A673 (cell line): Measurements from ENCODE around the gene CCL13. TPM values are rescaled to one million over a fixed set of nuclear protein-coding genes. Genes with fewer than 3 reads are reported as not detected.

Experiments used
- BruUV-seq: library from RNA; stranded (reverse); fragments of 400-500 nt; replicated peaks from 2 replicates; lab custom pipeline; 2021; lab: Mats Ljungman, UMichigan
- CTCF ChIA-PET: fragments of 300-600 bp; sonication (Branson Sonifier 250); formaldehyde crosslinking; loops from one replicate; lab custom pipeline; 2022; ENCODE audit warnings: antibody characterized with exemption; lab: Charles Lee
- POLR2A ChIA-PET: fragments of 300-600 bp; sonication (Branson Sonifier 250); formaldehyde crosslinking; loops from one replicate; lab custom pipeline; 2022; ENCODE audit warnings: antibody characterized with exemption; ENCODE audit not compliant: low non-redundant PET; lab: Charles Lee
- DNase-seq: peaks from one replicate; pipeline ENCODE4 v3.0.0-alpha.2; 2015; ENCODE audit warnings: low spot score
- H3K27ac ChIP-seq: fragments of 200-600 bp; sonication (generic); 2 replicates; pipeline ENCODE4 v1.5.1; 2016; ENCODE audit warnings: mixed run types, low read depth, mild to moderate bottlenecking, mixed read lengths, antibody characterized with exemption, low read length; ENCODE audit not compliant: poor library complexity, severe bottlenecking
- H3K27me3 ChIP-seq: fragments of 200-600 bp; sonication (generic); replicated peaks from 2 replicates; pipeline ENCODE4 v1.6.1; 2017; ENCODE audit warnings: mixed run types, low read depth, mild to moderate bottlenecking, mixed read lengths, antibody characterized with exemption, low read length; ENCODE audit not compliant: insufficient read depth, poor library complexity
- H3K36me3 ChIP-seq: fragments of 200-600 bp; sonication (generic); 2 replicates; pipeline ENCODE4 v1.6.1; 2016; ENCODE audit warnings: mixed run types, mild to moderate bottlenecking, mixed read lengths, antibody characterized with exemption, low read length; ENCODE audit not compliant: insufficient read depth, poor library complexity, severe bottlenecking
- H3K4me1 ChIP-seq: fragments of 200-600 bp; sonication (generic); 2 replicates; pipeline ENCODE4 v1.6.1; 2017; ENCODE audit warnings: mixed run types, mild to moderate bottlenecking, mixed read lengths, antibody characterized with exemption, low read length; ENCODE audit not compliant: insufficient read depth, poor library complexity, severe bottlenecking
- H3K4me3 ChIP-seq: fragments of 200-600 bp; sonication (generic); 2 replicates; pipeline ENCODE4 v1.5.1; 2016; ENCODE audit warnings: low read depth, mixed run types, mild to moderate bottlenecking, mixed read lengths, low read length; ENCODE audit not compliant: poor library complexity, severe bottlenecking
- H3K9me3 ChIP-seq: fragments of 200-600 bp; sonication (generic); 2 replicates; pipeline ENCODE4 v1.6.1; 2016; ENCODE audit warnings: mixed run types, low read depth, mild to moderate bottlenecking, mixed read lengths, antibody characterized with exemption, low read length; ENCODE audit not compliant: poor library complexity, severe bottlenecking
- CTCF ChIP-seq: fragments of 300-800, 200-600 bp; sonication (generic); conservative IDR thresholded peaks from 2 replicates; pipeline ENCODE4 v1.5.1; 2017; ENCODE audit warnings: low read depth, mild to moderate bottlenecking, antibody characterized with exemption, low read length, moderate library complexity, mixed read lengths
- EZH2 ChIP-seq: fragments of 200-600 bp; sonication (generic); IDR thresholded peaks from 2 replicates; pipeline ENCODE4 v1.6.1; 2017; ENCODE audit warnings: borderline replicate concordance, low read depth, mild to moderate bottlenecking, mixed read lengths, antibody characterized with exemption, low read length; ENCODE audit not compliant: poor library complexity, severe bottlenecking
- intact Hi-C: fragments of 100-400 bp; cut with micrococcal nuclease; formaldehyde crosslinking; loops from one replicate; pipeline ENCODE4 v1.10.0; 2022; ENCODE audit not compliant: unreplicated experiment
- total RNA-seq: library from RNA; stranded (reverse); gene quantifications from 2 replicates; pipeline ENCODE4 v1.2.3, GENCODE V29; 2021

The CCL13 gene
- total RNA-seq, 1 experiment from 2014 or later, result not detected

GRCh38 chr17:34363183-34363661, 6.9 kb downstream of the CCL13 start, which contains the start of gene CCL1:
Gene CCL1, minus strand, starts transcription at chr17:34363233. Its CDS starts 72 bp downstream, at chr17:34363161.
- Histone ChIP-seq H3K27ac (no peak within 1 kb of the TSS), H3K9me3 (no peaks in the 10 kb centered on the region), H3K27me3 (no peaks in the 10 kb centered on the region), H3K4me1 (no peaks in the 10 kb centered on the region), H3K4me3 (no peak within 1 kb of the TSS), H3K36me3 (no peaks in the 10 kb centered on the region)
- intact Hi-C loops, result no loop called here
- CTCF ChIA-PET, result no interaction called here
- BruUV-seq, result no TSS peak
- no peak for TF ChIP-seq EZH2
- TF ChIP-seq CTCF, result no peak
- DNase-seq, result no peak
- POLR2A ChIA-PET, result no interaction called here

GRCh38 chr17:34364751-34365150, 8.5 kb downstream of the CCL13 start:
- DNase-seq, result no peak
- BruUV-seq, result no TSS peak
- intact Hi-C loops, result no loop called here

DNA sequence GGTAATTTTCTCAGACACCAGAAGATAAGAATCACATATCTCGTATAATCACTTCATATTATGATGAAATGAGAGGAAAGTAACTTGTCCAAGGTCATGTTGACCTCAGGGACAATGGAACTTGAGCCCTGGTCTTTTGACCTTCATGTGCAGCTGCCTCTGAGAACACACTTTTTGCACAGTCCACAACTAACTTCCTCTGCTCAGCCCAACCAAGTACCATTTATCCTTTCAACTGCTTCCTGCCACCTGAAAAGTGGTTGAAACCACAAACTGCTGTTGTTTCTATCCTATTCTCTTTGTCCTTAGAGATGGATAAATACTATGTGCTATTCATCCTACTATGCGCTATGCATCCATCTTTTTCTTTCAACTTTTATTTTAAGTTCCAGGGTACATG, 9.1 kb downstream of the CCL13 start:
- Histone ChIP-seq H3K9me3 (no peaks in the 10 kb centered on the region), H3K4me1 (no peaks in the 10 kb centered on the region), H3K27me3 (no peaks in the 10 kb centered on the region), H3K27ac (no peak overlapping the region), H3K4me3 (no peak overlapping the region), H3K36me3 (no peaks in the 10 kb centered on the region)
- CTCF ChIA-PET, result no interaction called here
- DNase-seq, result no peak
- POLR2A ChIA-PET, result no interaction called here
- intact Hi-C loops, result no loop called here
- no TSS peak for BruUV-seq
- TF ChIP-seq EZH2 (no peak), CTCF (no peak)

More at GRCh38 chr17:34364751-34365150, 8.5 kb downstream of the CCL13 start:
- H3K36me3 ChIP-seq, result no peaks in the 10 kb centered on the region
- H3K27me3 ChIP-seq, result no peaks in the 10 kb centered on the region
- ChIA-PET POLR2A (no interaction called here), CTCF (no interaction called here)
- no peaks in the 10 kb centered on the region for H3K9me3 ChIP-seq
- TF ChIP-seq EZH2 (no peak), CTCF (no peak)
- no peak overlapping the region for H3K4me3 ChIP-seq
- no peaks in the 10 kb centered on the region for H3K4me1 ChIP-seq
- H3K27ac ChIP-seq, result no peak overlapping the region
